IMR-90 (cell line): ENCODE measurements around the gene ELANE. TPM values are rescaled to one million over a fixed set of nuclear protein-coding genes. Genes with fewer than 3 reads are reported as not detected.

Experiments
- ATAC-seq: fragments of 200-7000 bp; cut with Tn5 transposase; 2 replicates; pipeline ENCODE4 v1.9.1; 2020; ENCODE audit warnings: low read depth, mild to moderate bottlenecking, moderate library complexity
- BruUV-seq: library from RNA; stranded (reverse); fragments of 400-500 nt; replicated peaks from 2 replicates; lab custom pipeline; 2021; lab: Mats Ljungman, UMichigan
- CTCF ChIA-PET: fragments of 300-600 bp; formaldehyde crosslinking; extraction: SDS; loops from one replicate; lab custom pipeline; 2021; ENCODE audit warnings: antibody characterized with exemption; lab: Yijun Ruan, JAX
- POLR2A ChIA-PET: fragments of 300-600 bp; sonication (Branson Sonifier 250); formaldehyde crosslinking; loops from one replicate; lab custom pipeline; 2022; ENCODE audit warnings: antibody characterized with exemption; ENCODE audit not compliant: unreplicated experiment; lab: Charles Lee
- DNase-seq: peaks from one replicate; pipeline ENCODE4 v3.0.0; 2013
- H2AFZ ChIP-seq: replicated peaks from 2 replicates; pipeline ENCODE3; 2013; ENCODE audit warnings: low read length, mild to moderate bottlenecking; ENCODE audit not compliant: poor library complexity
- H2AK5ac ChIP-seq: 2 replicates; pipeline ENCODE4 v1.6.1; 2013; ENCODE audit warnings: low read depth, low read length, inconsistent platforms
- H2AK9ac ChIP-seq: replicated peaks from 2 replicates; pipeline ENCODE3; 2013; ENCODE audit warnings: mild to moderate bottlenecking, low read depth, low read length, moderate library complexity; ENCODE audit not compliant: poor library complexity
- H2BK120ac ChIP-seq: 2 replicates; pipeline ENCODE4 v1.6.1; 2013; ENCODE audit warnings: low read depth, low read length, inconsistent platforms
- H2BK15ac ChIP-seq: 3 replicates; pipeline ENCODE4 v1.6.1; 2013; ENCODE audit warnings: low read depth, low read length, inconsistent platforms
- H2BK20ac ChIP-seq: 2 replicates; pipeline ENCODE4 v1.6.1; 2013; ENCODE audit warnings: low read depth, mild to moderate bottlenecking, inconsistent platforms, low read length, moderate library complexity
- H2BK5ac ChIP-seq: 2 replicates; pipeline ENCODE4 v1.6.1; 2013; ENCODE audit warnings: mild to moderate bottlenecking, low read depth, low read length, inconsistent platforms; ENCODE audit not compliant: poor library complexity, severe bottlenecking
- H3K14ac ChIP-seq: replicated peaks from 2 replicates; pipeline ENCODE4 v1.6.1; 2013; ENCODE audit warnings: low read depth, low read length, inconsistent platforms
- H3K18ac ChIP-seq: 2 replicates; pipeline ENCODE4 v1.6.1; 2013; ENCODE audit warnings: low read depth, low read length, control low read depth
- H3K23ac ChIP-seq: 2 replicates; pipeline ENCODE4 v1.6.1; 2013; ENCODE audit warnings: low read depth, low read length, inconsistent platforms
- H3K27ac ChIP-seq: 2 replicates; pipeline ENCODE4 v1.5.1; 2013; ENCODE audit warnings: mild to moderate bottlenecking, control low read depth, low read length; ENCODE audit not compliant: insufficient read depth
- H3K27me3 ChIP-seq: 2 replicates; pipeline ENCODE4 v1.6.1; 2013; ENCODE audit warnings: low read length; ENCODE audit not compliant: control insufficient read depth, insufficient read depth
- H3K36me3 ChIP-seq: 2 replicates; pipeline ENCODE4 v1.6.1; 2013; ENCODE audit warnings: low read length, mixed read lengths; ENCODE audit not compliant: control insufficient read depth, insufficient read depth
- H3K4ac ChIP-seq: 2 replicates; pipeline ENCODE4 v1.6.1; 2013; ENCODE audit warnings: low read depth, low read length, inconsistent platforms
- H3K4me1 ChIP-seq: 2 replicates; pipeline ENCODE4 v1.6.1; 2013; ENCODE audit warnings: low read length, mixed read lengths; ENCODE audit not compliant: control insufficient read depth, insufficient read depth
- H3K4me2 ChIP-seq: 2 replicates; pipeline ENCODE4 v1.6.1; 2013; ENCODE audit warnings: low read depth, mild to moderate bottlenecking, control low read depth, low read length, moderate library complexity
- H3K4me3 ChIP-seq: 2 replicates; pipeline ENCODE4 v1.5.1; 2013; ENCODE audit warnings: low read depth, mild to moderate bottlenecking, control low read depth, low read length, moderate library complexity; ENCODE audit not compliant: insufficient read depth
- H3K56ac ChIP-seq: 2 replicates; pipeline ENCODE4 v1.6.1; 2013; ENCODE audit warnings: low read length, inconsistent platforms; ENCODE audit not compliant: insufficient read depth; ENCODE audit errors: extremely low read depth
- H3K79me1 ChIP-seq, 2 experiments: 2 replicates each; pipeline ENCODE4 v1.6.1; 2013; ENCODE audit warnings: low read length in 2 of 2, inconsistent platforms in 1 of 2, low read depth in 1 of 2
- H3K9ac ChIP-seq: 2 replicates; pipeline ENCODE4 v1.6.1; 2013; ENCODE audit warnings: low read depth, low read length, control low read depth
- H3K9me1 ChIP-seq: 2 replicates; pipeline ENCODE4 v1.6.1; 2013; ENCODE audit warnings: low read length, inconsistent platforms; ENCODE audit not compliant: insufficient read depth
- H3K9me3 ChIP-seq: 2 replicates; pipeline ENCODE4 v1.6.1; 2013; ENCODE audit warnings: low read length; ENCODE audit not compliant: control insufficient read depth, insufficient read depth
- H4K20me1 ChIP-seq: 2 replicates; pipeline ENCODE4 v1.6.1; 2013; ENCODE audit warnings: low read length, inconsistent platforms; ENCODE audit not compliant: insufficient read depth
- H4K5ac ChIP-seq: 2 replicates; pipeline ENCODE4 v1.6.1; 2013; ENCODE audit warnings: mild to moderate bottlenecking, low read depth, low read length, control low read depth
- H4K8ac ChIP-seq, 2 experiments: 2 replicates each; pipeline ENCODE4 v1.6.1; 2013; ENCODE audit warnings: low read depth in 2 of 2, low read length in 2 of 2, control low read depth in 1 of 2, inconsistent platforms in 1 of 2
- H4K91ac ChIP-seq: 2 replicates; pipeline ENCODE4 v1.6.1; 2013; ENCODE audit warnings: low read depth, low read length, inconsistent platforms; ENCODE audit not compliant: insufficient read depth
- BHLHE40 ChIP-seq: fragments of 150-350 bp; IDR thresholded peaks from 2 replicates; pipeline ENCODE4 v1.6.1; 2016; ENCODE audit warnings: mild to moderate bottlenecking, low read depth, low read length
- CEBPB ChIP-seq: IDR thresholded peaks from 2 replicates; pipeline ENCODE4 v1.6.1; 2012; ENCODE audit warnings: low read depth, low read length, improper control_type of control experiment
- CHD1 ChIP-seq: IDR thresholded peaks from 2 replicates; pipeline ENCODE4 v1.6.1; 2012; ENCODE audit warnings: low read depth, low read length, improper control_type of control experiment
- ELK1 ChIP-seq: fragments of 150-350 bp; IDR thresholded peaks from 2 replicates; pipeline ENCODE4 v1.6.1; 2016; ENCODE audit warnings: low read depth, mild to moderate bottlenecking, low read length, moderate library complexity, borderline replicate concordance
- FOS ChIP-seq: fragments of 150-350 bp; IDR thresholded peaks from 2 replicates; pipeline ENCODE4 v1.6.1; 2016; ENCODE audit warnings: low read depth, low read length
- MAFK ChIP-seq: IDR thresholded peaks from 2 replicates; pipeline ENCODE4 v1.6.1; 2012; ENCODE audit warnings: low read depth, low read length, improper control_type of control experiment
- MAZ ChIP-seq: IDR thresholded peaks from 2 replicates; pipeline ENCODE4 v1.6.1; 2012; ENCODE audit warnings: low read depth, mild to moderate bottlenecking, low read length, improper control_type of control experiment, moderate library complexity, borderline replicate concordance
- MXI1 ChIP-seq: IDR thresholded peaks from 2 replicates; pipeline ENCODE4 v1.6.1; 2012; ENCODE audit warnings: low read depth, mild to moderate bottlenecking, low read length, moderate library complexity, borderline replicate concordance
- NFE2L2 ChIP-seq: fragments of 150-350 bp; IDR thresholded peaks from 2 replicates; pipeline ENCODE4 v1.6.1; 2016; ENCODE audit warnings: low read depth, mild to moderate bottlenecking, low read length
- POLR2A ChIP-seq: IDR thresholded peaks from 2 replicates; pipeline ENCODE4 v1.6.1; 2012; ENCODE audit warnings: mild to moderate bottlenecking, low read depth, low read length
- RAD21 ChIP-seq: IDR thresholded peaks from 2 replicates; pipeline ENCODE4 v1.6.1; 2012; ENCODE audit warnings: low read length, improper control_type of control experiment
- RCOR1 ChIP-seq: IDR thresholded peaks from 2 replicates; pipeline ENCODE4 v1.6.1; 2012; ENCODE audit warnings: mild to moderate bottlenecking, low read length, improper control_type of control experiment; ENCODE audit not compliant: insufficient replicate concordance
- RFX5 ChIP-seq: IDR thresholded peaks from 2 replicates; pipeline ENCODE4 v1.8.0; 2012; ENCODE audit warnings: low read depth, mild to moderate bottlenecking, low read length, moderate library complexity
- SMC3 ChIP-seq: fragments of 150-350 bp; IDR thresholded peaks from 2 replicates; pipeline ENCODE4 v1.6.1; 2016; ENCODE audit warnings: low read depth, mild to moderate bottlenecking, antibody characterized with exemption, low read length, moderate library complexity
- USF2 ChIP-seq: fragments of 150-350 bp; IDR thresholded peaks from 2 replicates; pipeline ENCODE4 v1.6.1; 2017; ENCODE audit warnings: mild to moderate bottlenecking, antibody characterized with exemption, low read length, low read depth
- WGBS, 2 experiments: methylation state at CpG; one replicate each; pipeline versions ENCODE4 v1.1.5 to v1.1.7; 2013; ENCODE audit warnings: missing lambda C conversion rate in 2 of 2; ENCODE audit not compliant: insufficient read length in 1 of 2; ENCODE audit errors: extremely low coverage in 2 of 2; 5-methylcytosine and 5-hydroxymethylcytosine counted together
- dilution Hi-C: fragments of 300-500 bp; cut with HindIII; formaldehyde crosslinking; loops from one replicate; pipeline ENCODE4 v1.14.3; 2018; ENCODE audit warnings: low sequenced_read_pairs; ENCODE audit not compliant: unreplicated experiment
- in situ Hi-C: fragments of 300-500 bp; cut with MboI; formaldehyde crosslinking; loops from 3 replicates; pipeline ENCODE4 v1.14.3; 2019; ENCODE audit warnings: low sequenced_read_pairs, inconsistent platforms, mixed read lengths
- intact Hi-C: fragments of 100-400 bp; cut with micrococcal nuclease; formaldehyde crosslinking; loops from 2 replicates; pipeline ENCODE4 v1.10.0; 2022
- polyA plus RNA-seq, 3 experiments: library from polyadenylated mRNA; depleted of rRNA; stranded (reverse); fragments of >200 nt; gene quantifications; 2 replicates each; pipeline ENCODE4 v1.2.3, GENCODE V29; 2012; ENCODE audit warnings: low replicate concordance in 1 of 3
- total RNA-seq: library from RNA; depleted of rRNA; stranded (reverse); fragments of >200 nt; gene quantifications from 2 replicates; pipeline ENCODE4 v1.2.3, GENCODE V29; 2012

ELANE gene
- total and polyA plus RNA-seq, 2 of the 4 experiments (the other 2 are of a cell fraction), result 0.27 TPM; not detected in 1

- ATAC-seq, result no peak
- dilution Hi-C loops, result no loop called here
- WGBS, 2 experiments, result 93% methylated on average over 2 of the region's 2 CpGs; no CpG with 5 or more reads in 1 of the 2 experiments
Measured at GRCh38 chr19:816500-816857, 35.6 kb upstream of the ELANE start.

More at GRCh38 chr19:816500-816857, 35.6 kb upstream of the ELANE start:
- Histone ChIP-seq H3K27ac (no peak overlapping the region), H3K14ac (no peak overlapping the region), H3K4me2 (no peak overlapping the region), H4K8ac (no peak overlapping the region), H3K4me1 (no peaks in the 10 kb centered on the region), H3K56ac (no peak overlapping the region), H2BK5ac (no peak overlapping the region), H3K18ac (no peak overlapping the region), H3K36me3 (peaks cover 33% of the 10 kb centered on the region), H3K9ac (no peak overlapping the region), H2BK120ac (no peak overlapping the region), H3K9me1 (no peaks in the 10 kb centered on the region), H2BK20ac (no peak overlapping the region), H2AK5ac (no peak overlapping the region), H3K4me3 (no peak overlapping the region), H3K4ac (no peak overlapping the region), H4K91ac (no peak overlapping the region), H3K9me3 (no peaks in the 10 kb centered on the region), H2AK9ac (no peak overlapping the region), H2BK15ac (no peak overlapping the region), H3K27me3 (no peaks in the 10 kb centered on the region; the same call in 1 of the 2 replicates), H3K23ac (no peak overlapping the region), H2AFZ (no peak overlapping the region), H4K20me1 (peaks cover 17% of the 10 kb centered on the region; the same call in 1 of the 2 replicates), H3K79me1 (peaks cover 0 to 7% of the 10 kb centered on the region in 2 experiments; a peak in 2 of 4 replicates), H4K5ac (no peak overlapping the region)
- ChIA-PET POLR2A (no interaction called here), CTCF (no interaction called here)
- TF ChIP-seq USF2 (no peak), MAZ (no peak), POLR2A (no peak), RCOR1 (no peak), SMC3 (no peak), RAD21 (no peak), ELK1 (no peak), CEBPB (no peak), FOS (no peak), RFX5 (no peak), CHD1 (no peak), NFE2L2 (no peak), MXI1 (no peak), MAFK (no peak), BHLHE40 (no peak)
- BruUV-seq, result no TSS peak
- intact Hi-C loops (no loop called here), in situ Hi-C loops (no loop called here)
- no peak for DNase-seq
